HG03280 (cell line): ENCODE measurements around the gene SNPH.
"Not testable (repeated sequence)": the region's sequence is repeated elsewhere in the genome, so short reads cannot be mapped to it uniquely, and the experiment has no call there.

ENCODE experiments used
- ATAC-seq: cut with Tn5 transposase; IDR thresholded peaks from one replicate; pipeline ENCODE4 v1.9.1; 2021; ENCODE audit warnings: mild to moderate bottlenecking, moderate library complexity; ENCODE audit not compliant: unreplicated experiment

The SNPH gene

GRCh38 chr20:1266167-1266973 lies at the start of gene SNPH:
SNPH (plus strand) TSS chr20:1266294; CDS start chr20:1296240, 29,946 bp downstream.
- ATAC-seq: peak; percentile 51

GRCh38 chr20:1216527-1217427 lies 49.3 kb upstream of the SNPH start:
- ATAC-seq: not testable (repeated sequence)

- not testable (repeated sequence) for ATAC-seq
Measured at GRCh38 chr20:1222750-1223149, 43.3 kb upstream of the SNPH start.

GRCh38 chr20:1224205-1224890 lies 41.7 kb upstream of the SNPH start:
- ATAC-seq: no peak

- peak; percentile 12 for ATAC-seq
Measured at GRCh38 chr20:1225263-1225782, 40.8 kb upstream of the SNPH start.

- ATAC-seq: peak; percentile 48
Measured at GRCh38 chr20:1225783-1226654, 40.1 kb upstream of the SNPH start, which contains the start of gene RAD21L1. RAD21L1 (plus strand) TSS chr20:1226044; CDS start chr20:1228454, 2,410 bp downstream.

GRCh38 chr20:1229541-1229940 lies 36.6 kb upstream of the SNPH start:
- ATAC-seq: no peak

- no peak for ATAC-seq
Measured at GRCh38 chr20:1232286-1233111, 33.6 kb upstream of the SNPH start.

GRCh38 chr20:1240549-1240948 lies 25.5 kb upstream of the SNPH start:
- no peak for ATAC-seq

GRCh38 chr20:1241456-1241855 lies 24.6 kb upstream of the SNPH start:
- no peak for ATAC-seq

- ATAC-seq: no peak
Measured at GRCh38 chr20:1242099-1242498, 24.0 kb upstream of the SNPH start.

- ATAC-seq: no peak
Measured at GRCh38 chr20:1242530-1242929, 23.6 kb upstream of the SNPH start.

GRCh38 chr20:1245578-1245977 lies 20.5 kb upstream of the SNPH start:
- ATAC-seq: no peak

- no peak for ATAC-seq
Measured at GRCh38 chr20:1247689-1248088, 18.4 kb upstream of the SNPH start.

- not testable (repeated sequence) for ATAC-seq
Measured at GRCh38 chr20:1250282-1250681, 15.8 kb upstream of the SNPH start.

GRCh38 chr20:1252416-1252815 lies 13.7 kb upstream of the SNPH start:
- no peak for ATAC-seq

- no peak for ATAC-seq
Measured at GRCh38 chr20:1254254-1254653, 11.8 kb upstream of the SNPH start.

GRCh38 chr20:1255675-1256074 lies 10.4 kb upstream of the SNPH start:
- ATAC-seq: no peak

- no peak for ATAC-seq
Measured at GRCh38 chr20:1263853-1264252, 2.2 kb upstream of the SNPH start.
